ENCODE results near the gene ECEL1.

ECEL1 gene

DNA sequence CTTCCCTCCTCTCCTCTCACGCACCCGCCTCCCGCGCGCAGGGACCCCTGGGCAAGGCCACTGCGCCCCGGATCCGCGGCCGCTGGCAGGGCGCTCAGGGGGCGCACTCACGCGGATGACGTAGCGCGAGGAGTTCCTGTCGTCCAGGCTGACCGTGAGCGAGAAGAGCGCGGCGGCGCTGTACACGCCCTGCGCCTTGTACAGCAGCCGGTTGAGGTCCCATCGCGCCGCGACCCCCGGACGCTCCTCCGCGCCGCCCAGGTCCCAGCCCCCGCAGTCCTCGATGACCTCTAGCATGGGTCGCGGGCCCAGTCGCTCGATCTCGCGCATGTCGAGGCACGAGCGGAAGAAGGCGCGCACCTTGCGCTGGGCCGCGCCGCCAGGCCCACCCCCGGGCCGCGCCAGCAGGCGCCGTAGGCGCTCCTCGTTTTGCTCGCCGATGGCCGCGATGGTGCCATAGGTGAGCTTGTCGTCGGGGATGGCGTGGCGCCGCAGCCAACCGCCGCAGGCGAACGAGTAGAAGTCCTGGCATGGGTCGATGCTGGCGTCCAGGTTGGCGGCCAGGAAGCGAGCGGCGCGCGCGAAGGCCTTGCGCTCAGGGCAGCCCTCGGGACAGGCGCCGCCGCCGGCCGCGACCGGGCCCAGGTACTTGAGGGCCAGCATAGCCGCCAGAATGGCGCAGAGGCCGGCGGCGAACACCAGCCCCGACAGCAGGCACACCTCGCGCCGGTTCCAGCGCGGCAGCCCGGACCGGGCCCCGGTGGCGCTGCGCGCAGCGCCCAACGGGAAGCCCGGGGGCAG is 1.7 kb downstream of the ECEL1 start:
- no peak for DNase-seq

DNA sequence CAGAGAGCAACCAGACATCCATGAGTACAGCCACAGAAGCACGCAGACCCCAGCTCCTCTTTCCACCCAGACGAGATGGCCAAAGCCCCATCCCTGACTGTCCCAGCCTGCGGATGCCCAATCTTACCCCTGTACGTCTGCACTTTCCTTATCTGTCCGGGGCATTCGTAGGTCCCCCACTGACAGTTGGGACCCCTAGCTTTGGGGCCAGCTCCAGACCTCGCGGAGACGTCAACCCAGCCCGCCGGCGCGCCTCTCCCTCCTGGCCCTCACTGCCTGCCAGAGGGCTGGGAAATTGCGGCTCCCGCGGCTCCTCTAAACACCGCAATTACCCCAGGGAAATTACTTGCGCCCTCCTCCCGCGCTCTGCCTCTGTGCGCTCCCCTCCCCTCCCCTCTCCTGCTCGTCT is 2.3 kb downstream of the ECEL1 start:
- DNase-seq: no peak

DNA sequence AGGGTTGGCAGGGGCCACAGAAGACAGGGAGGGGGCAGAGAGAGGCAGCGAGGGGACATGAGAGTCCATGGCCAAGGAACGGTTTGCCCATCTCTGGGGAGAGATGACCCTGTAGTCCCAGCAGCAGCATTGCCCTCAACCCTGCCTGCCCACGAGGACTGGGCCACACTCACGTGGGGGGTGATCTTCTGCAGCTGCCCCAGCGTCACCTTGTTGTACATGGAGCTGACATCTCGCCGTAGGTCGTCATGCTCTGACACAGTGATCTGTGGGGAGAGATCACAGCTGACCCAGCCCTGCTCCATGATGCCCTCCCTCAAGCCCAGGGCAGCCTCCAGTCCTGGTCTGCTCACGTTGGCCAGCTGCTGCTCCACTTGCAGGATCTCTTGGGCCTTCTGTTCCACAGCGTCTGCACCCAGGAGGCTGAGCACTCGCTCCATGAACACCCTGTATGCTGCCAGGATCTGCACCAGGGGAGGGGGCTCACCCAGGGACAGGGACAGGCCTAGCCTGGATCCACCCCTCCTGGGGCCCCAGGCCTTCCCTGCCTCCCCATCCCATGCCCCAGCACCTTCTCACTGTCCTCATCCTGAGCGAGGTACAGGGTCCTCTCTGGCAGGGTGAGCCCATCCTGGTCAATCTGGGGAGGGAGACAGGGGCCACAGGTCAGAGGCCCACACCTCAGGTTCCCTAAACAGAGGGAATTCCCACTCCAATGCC is 2.8 kb downstream of the ECEL1 start:
- no peak for DNase-seq

DNA sequence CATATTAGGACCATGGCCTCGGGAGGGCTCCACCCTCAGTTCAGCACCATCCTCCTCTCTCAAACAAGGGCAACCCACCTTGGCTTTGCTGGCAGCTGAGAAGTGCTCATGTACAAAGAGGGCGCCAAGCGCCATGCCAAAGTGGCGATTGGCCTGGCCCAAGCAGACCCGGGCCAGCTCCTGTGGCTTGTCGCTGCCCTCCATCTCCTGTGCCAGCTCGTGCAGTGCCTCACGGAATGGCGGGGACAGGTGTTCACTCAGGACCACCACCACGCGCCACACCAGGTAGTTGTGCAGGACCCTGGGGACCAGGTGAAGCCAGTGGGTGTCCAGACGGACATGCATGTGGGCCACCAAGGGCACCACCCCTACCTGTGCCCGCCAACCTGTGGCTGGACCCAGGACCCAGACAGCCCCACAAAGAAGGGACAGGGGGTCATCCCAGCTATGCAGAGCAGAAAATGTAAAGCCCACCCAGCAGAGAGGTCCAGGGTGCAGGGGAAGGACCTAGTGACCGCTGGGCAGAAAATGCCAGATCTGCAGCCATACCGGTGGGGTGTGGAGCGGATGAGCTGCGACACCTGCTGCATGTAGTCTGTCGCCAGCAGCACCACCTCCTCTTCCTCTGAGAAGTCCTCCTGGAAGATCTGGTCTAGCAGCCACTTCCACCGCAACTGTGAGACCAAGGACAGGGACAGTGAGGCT is 3.6 kb downstream of the ECEL1 start:
- DNase-seq: no peak

DNA sequence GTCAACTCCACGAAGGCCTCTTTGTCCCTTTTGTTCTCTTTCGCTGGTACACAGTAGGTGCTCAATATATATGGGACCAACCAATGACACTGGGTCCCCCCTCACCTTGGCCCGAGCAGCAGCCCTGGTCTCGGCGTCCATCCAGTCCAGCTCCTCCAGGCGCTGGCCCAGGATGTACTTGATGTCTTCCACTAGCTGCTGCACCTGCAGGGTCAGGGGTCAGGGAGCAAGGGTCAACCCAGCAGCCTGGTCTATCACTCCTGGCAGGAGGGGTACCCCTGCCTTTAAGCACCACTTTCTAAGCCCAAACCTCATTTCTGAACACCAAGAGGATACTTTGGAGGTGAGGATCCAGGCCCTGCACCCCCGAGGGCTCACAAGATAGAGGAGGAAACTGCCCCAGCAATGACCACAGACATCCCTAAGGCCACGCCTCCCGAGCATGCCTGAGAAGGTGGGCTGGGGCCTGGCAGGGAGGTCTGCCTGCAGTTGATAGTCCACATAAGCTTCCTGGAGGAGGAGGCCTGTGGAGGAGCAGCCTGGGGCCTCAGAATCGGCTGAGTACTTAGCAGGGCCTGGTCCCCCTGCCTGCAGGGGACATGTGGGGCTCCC is 4.2 kb downstream of the ECEL1 start:
- DNase-seq: no peak

DNA sequence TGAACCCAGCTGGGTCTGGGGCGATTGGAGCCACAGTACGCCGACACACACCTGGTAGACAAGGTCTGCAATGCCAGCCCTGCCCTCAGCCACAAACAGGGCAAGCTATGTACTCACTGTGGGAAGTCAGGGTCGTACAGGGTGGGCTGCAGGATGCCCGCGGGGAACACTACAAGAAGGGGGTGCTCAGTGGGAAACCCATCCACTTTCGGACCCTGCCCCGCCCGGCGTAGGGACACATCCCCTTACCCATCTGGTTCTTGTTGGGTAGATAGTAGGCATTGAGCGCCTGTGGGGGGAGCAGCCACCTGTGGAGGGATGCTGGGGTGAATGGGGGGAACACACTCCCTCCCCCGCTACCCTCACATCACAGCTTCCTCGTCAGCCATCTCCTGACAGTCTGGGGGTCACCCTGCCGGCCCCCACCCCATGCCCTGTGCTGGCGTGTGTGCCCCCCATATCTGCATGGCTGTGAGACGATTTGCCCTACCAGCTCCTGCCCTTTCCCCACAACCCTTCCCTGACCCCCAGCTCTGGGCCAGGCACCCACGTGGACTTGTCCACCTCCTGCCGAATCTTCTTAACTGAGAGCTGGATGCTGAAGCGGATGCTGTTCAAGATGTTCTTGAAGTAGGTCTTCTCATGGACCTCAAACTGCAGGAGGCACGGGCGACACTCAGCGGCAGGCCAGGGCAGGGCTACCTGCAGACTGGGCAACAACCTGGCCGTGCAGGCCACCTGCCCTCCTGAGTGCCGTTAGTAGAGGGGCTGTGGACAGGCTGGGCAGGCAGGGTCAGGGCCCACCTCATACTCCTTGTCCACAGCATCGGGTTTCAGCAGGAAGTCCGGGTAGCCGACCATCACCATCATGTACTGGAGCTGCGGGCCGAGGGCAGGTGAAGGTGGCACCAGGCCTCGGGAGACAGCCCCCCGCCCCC is 5.1 kb downstream of the ECEL1 start:
- no peak for DNase-seq

DNA sequence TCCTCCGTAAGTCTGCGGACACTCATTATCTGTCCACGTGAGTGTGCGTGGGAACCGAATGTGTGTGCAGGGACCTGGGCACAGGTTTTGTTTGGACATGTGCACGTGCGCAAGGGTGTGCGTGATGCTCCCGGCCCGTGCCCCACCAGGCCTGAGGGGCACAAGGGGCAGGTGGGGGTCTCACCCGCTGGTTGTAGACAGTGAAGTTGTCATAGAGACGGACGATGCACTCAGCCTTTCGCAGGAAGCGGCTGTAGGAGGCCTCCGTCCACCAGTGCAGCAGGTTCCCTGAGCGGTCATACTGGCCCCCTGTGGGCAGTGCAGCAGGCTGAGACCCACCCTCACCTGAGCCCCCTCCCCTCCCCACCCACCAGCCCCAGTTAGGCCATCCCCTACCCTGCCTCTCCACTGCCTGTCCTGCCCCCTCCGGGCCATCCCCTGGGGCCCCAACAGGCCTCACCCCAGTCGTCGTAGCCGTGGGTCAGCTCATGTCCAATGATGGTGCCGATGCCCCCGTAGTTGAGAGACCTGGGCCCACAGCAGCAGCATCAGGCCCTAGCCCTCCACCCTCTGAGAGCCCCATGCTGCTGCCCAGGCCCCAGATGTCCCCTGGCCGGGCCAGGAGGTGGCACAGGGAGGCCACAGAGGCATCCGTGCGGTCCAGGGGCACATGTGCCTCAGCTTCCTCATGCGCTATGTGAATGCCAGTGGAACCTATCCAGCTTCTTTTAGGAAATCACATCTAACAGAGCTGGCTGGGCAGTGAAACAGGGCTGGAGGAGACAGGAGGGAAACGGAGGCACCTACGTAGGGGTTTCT is 6.1 kb downstream of the ECEL1 start:
- DNase-seq: no peak

DNA sequence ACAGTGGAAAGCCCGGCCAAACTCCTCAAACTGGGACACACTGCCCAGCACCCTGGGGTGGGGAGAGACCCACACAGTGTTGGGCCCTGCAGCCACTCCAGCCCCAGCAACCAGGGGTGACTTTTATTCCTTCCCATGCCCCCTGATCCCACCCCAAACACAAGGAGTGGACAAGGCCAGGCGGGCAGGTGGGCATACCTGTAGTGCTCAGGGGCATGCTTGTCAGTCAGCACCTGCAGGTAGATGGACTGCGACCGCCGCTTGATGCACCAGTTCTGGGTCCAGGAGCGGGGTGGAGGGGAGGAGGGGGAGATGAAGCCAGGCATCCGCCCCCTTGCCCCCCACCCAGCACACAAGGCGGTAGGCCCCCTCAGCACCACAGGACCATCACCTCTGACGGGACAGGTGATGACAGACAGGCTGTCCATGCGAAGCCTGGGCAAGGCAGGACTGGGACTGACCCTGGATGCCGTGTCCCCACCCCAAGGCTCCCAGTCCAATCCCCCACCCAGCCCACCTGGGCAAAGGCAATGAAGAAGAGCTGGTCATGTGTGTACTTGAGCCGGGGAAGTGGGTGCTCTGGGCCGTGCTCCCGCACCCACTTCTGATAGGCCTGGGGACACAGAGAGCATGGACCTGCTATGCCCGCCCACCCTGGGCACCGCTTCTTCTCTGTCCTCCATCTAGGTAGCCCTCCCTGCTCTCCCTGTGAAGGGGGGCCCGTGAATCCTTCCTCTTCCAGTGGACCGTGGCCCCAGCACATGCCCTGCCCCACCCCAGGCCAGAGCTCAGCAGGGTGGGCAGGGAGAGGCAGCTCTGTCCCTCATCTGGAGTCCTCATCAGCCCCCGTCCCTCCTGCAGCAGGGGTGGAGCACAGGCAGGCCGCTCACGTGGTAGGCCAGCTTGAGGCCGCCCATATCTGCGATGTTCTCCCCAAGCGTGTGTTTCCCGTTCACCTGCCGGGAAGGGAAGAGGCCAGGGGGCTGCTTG is 7.1 kb downstream of the ECEL1 start:
- DNase-seq: no peak

DNA sequence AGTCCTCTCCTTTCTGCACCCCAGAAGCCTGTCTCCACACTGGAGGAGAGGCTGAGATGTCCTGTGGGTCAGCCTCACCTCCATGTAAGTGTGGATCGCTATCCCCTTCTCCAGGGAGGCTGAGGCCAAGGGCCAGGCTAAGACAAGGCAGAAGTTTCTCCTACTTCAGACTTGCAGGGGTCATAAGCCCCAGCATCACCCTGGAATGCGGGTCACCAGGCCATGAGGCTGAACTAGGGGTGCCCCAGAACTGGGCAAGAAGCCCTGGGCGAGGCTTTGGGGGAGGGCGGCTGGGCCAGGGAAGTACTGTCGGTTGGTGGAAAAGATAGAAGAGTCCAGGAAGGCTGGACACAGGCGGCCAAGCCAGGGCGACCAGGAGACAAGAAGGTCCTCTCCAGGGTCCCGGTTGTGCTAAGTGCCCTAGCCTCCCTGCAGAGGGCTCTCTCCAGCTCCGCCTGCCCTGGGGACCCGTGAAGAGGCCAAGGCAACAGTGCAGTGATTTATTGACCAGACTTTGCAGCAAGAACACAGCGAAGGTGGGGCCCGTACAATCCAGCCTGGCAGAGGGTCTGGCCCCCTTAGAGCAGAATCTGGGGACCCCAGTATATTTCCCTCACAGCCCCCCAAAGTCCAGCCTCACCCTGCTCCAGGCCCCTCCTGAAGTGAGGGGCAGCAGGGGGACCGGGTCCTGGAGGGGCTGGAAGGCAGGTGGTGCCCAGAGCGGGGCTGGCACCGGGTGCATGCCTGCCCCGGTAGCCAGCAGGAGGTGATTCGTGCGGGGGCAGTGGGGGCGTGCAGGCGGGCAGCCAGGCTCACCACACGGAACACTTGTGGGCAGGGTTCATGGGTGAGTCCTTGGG is 8.1 kb downstream of the ECEL1 start:
- DNase-seq: no peak

DNA sequence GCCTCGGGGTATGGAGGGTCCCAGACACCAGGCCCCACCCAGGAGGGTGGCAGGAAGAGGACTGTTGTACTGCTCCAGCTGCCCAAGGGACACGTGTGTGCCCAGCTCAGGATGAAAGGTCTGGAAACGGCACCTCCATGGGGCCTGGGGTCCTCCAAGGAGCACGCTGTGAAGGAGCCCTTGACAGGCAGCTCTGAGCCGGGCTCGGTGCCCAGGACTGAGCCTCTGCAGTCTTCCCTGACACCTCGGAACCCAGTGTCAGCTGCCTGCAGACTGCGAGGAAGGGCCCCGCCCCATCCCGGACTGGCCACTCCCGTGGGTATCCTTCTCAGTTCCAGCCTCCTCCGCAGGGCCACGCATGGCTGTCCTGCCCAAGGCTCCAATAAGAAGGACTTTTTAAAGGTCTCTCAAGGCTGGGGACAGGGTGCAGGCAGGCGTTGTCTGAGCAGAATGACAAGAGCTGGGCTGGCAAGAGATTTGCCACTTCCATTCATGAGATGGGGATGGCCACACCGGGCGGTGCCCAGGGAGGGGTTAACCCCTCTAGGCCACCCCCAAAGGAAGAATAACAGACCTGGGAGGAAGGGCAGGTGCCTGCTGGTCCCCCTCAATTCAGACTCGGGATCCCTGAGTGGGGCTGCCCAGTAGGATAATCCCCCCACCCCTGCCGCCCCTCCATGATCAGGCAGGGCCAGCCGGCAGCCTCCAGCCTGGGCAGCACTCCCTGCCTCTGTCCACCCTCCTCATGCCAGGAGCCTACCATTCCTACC is 8.9 kb downstream of the ECEL1 start:
- no peak for DNase-seq

DNA sequence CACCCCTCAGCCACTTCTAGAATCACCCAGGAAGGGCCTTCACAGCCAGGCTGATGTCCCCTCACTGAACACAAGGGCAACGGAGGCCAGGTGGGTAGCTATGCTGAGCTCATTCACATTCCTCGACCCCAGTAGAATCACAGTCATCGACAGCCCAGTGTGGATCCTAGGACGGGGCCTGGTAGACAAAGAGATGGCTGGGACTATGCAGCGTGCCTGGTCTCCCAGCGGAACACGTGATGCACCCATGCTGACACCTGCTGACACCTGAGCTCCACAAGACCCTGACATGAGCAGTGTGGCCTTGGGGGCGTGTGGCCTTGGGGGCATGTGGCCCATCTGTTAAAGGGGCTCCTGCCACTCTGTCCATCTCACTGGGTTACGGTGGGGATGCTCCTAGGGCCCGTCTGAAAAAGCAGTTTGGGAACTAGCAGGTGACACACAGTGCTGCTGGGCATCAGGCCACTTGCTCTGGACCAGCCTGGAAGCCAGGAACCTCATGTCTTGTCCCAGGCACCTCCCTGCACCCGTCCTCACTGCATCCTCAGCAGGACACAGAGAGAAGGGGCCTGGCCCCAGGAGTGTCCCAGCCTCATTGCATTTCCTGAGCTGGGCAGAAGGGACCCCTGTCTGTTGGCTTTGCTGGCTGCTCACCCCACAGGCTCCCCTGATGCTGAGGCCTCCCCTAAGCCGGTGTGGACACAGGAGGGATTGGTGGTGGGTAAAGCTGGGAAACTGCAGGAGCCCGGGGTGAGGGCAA is 9.7 kb downstream of the ECEL1 start:
- DNase-seq: no peak

DNA sequence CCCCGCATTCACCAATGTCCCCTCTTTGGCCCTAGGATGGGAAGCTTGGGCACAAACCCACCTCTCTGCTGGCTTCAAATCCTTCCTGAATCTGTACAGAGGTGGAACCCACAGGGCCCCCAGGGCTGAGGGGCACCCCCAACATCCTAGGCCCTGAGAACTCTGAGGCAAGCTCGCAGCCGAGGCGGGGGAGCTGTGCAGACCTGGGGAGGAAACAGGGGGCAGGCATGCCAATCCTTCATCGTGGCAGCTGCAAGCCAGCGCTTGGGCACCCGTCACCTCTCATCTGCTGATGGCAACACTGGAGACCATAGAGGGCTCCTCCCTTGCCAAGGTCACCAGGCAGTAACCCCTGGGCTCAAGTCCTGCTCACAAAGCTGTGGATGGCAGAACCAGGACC is 10.8 kb downstream of the ECEL1 start:
- DNase-seq: no peak

DNA sequence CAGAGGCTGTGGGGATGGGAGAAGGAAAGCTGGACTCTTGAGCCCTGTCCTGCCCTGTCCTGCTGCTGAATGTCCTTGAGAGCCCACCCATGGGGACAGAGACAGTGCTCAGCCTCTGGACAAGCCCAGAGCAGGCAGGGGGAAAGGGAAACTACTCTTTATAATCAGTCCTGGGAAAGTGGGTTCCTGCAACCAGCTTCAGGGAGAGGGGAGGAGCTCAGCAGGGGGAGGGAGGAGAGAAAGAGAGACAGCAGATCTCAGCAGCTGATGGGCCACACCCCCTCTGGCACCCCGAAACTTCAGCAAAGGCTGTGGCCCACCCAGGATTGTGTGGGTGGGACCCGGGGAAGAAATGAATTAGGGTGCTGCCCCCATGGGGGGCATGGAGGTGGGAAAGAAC is 11.6 kb downstream of the ECEL1 start:
- no peak for DNase-seq

DNA sequence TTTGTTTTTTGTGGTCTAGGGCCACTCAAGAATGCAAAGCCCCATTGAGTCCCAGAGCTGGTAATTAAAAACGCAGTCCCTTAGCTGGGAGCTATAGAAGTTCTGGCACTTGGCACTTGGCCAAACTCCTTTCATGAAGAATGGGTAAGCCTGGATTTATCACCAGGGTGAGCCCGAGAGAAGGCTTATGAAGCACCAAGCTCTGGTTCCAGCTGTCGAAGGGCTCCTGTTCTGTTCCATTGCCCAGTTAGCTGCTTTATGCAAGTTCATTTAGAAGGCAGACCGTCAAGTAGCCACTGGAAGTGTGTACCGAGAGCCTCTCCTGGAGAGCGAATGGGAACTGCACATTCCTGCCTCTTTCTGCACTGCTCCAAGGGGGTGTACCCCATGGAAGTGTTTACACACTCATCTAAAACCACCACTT is 14.2 kb downstream of the ECEL1 start:
- DNase-seq: no peak

DNA sequence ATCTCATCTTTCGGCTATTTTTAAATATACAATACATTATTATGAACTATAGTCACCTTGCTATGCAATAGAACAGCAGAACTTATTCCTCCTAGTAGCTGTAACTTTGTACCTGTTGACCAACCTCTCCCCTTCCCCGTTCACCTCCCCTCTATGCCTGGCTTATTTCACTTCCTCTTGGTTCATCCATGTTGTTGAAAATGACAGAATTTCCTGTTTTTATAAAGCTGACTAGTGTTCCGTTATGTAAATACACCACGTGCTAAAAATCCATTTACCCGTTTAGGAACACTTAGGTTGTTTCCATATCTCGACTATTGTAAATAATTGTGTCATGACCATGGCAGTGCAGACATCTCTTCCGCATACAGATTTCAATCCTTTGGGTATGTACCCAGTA is 21.4 kb downstream of the ECEL1 start:
- no peak for DNase-seq

DNA sequence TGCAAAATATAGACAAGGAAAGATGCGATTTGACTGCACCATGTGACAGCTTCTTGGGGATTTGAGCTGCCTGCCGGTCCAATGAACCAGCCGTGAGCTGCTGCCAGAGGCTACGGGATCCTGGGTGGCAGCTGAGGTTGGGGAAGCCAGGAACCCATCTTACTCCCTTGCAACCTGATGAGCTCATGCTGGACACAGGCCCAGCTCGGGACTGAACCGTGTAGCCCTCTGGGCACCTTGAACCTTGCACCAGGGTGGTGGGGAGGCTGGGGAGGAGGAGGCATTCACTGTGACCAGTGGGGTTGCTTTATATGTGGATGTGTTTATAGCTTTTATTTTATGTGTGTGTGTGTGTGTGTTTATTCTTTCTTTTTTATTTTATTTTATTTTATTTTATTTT is 22.6 kb downstream of the ECEL1 start:
- DNase-seq: no peak

Data from anterior cingulate cortex (tissue), 58 donors.